Fibroblast of lung (primary cell): ENCODE data around the gene MYH13. TPM values are rescaled to one million over a fixed set of nuclear protein-coding genes. Genes with fewer than 3 reads are reported as not detected.
"Not testable (repeated sequence)": the region's sequence is repeated elsewhere in the genome, so short reads cannot be mapped to it uniquely, and the experiment has no call there.

Experiments
- DNase-seq, 2 donors: peaks; one replicate each; pipeline versions ENCODE4 v3.0.0 to v3.0.0-alpha.2; 2010; ENCODE audit warnings: low read depth in 2 of 2
- H2AFZ ChIP-seq: 2 replicates; pipeline ENCODE4 v1.5.1; 2012; ENCODE audit warnings: low read length, control low read depth, inconsistent platforms
- H3K27ac ChIP-seq: 2 replicates; pipeline ENCODE4 v1.5.1; 2011; ENCODE audit warnings: low read length, control low read depth; ENCODE audit not compliant: insufficient read depth
- H3K27me3 ChIP-seq: 2 replicates; pipeline ENCODE4 v1.5.1; 2011; ENCODE audit warnings: mild to moderate bottlenecking, low read length; ENCODE audit not compliant: control insufficient read depth, insufficient read depth
- H3K36me3 ChIP-seq: 2 replicates; pipeline ENCODE4 v1.5.1; 2011; ENCODE audit warnings: low read length; ENCODE audit not compliant: control insufficient read depth, insufficient read depth
- H3K4me1 ChIP-seq: 2 replicates; pipeline ENCODE4 v1.5.1; 2011; ENCODE audit warnings: low read length; ENCODE audit not compliant: control insufficient read depth, insufficient read depth; ENCODE audit errors: extremely low read depth
- H3K4me2 ChIP-seq: 2 replicates; pipeline ENCODE4 v1.5.1; 2011; ENCODE audit warnings: low read length, control low read depth; ENCODE audit not compliant: insufficient read depth; ENCODE audit errors: extremely low read depth
- H3K4me3 ChIP-seq, 4 experiments: fragments of 200-600 bp in 1 of 4; sonication (generic) in 1 of 4; replicated peaks in 1 of 4; 2 replicates each; pipeline ENCODE4 v1.5.1; 2011 to 2016; ENCODE audit warnings: low read length in 4 of 4, low read depth in 3 of 4, mild to moderate bottlenecking in 3 of 4, control low read depth in 2 of 4, inconsistent platforms in 1 of 4, mixed read lengths in 1 of 4; ENCODE audit not compliant: insufficient read depth in 1 of 4; ENCODE audit errors: control extremely low read depth in 1 of 4
- H3K79me2 ChIP-seq: 2 replicates; pipeline ENCODE4 v1.5.1; 2012; ENCODE audit warnings: mild to moderate bottlenecking, low read length, inconsistent platforms; ENCODE audit not compliant: control insufficient read depth, insufficient read depth
- H3K9ac ChIP-seq: 2 replicates; pipeline ENCODE4 v1.5.1; 2011; ENCODE audit warnings: mild to moderate bottlenecking, low read length, control low read depth; ENCODE audit not compliant: insufficient read depth
- H3K9me3 ChIP-seq: 2 replicates; pipeline ENCODE4 v1.5.1; 2012; ENCODE audit warnings: low read depth, low read length; ENCODE audit not compliant: control insufficient read depth, insufficient read depth
- H4K20me1 ChIP-seq: 2 replicates; pipeline ENCODE4 v1.5.1; 2011; ENCODE audit warnings: low read length; ENCODE audit not compliant: control insufficient read depth, insufficient read depth; ENCODE audit errors: extremely low read depth
- EZH2 ChIP-seq: IDR thresholded peaks from 2 replicates; pipeline ENCODE4 v1.5.1; 2012; ENCODE audit warnings: low read length, control low read depth, mild to moderate bottlenecking; ENCODE audit errors: missing control alignments
- polyA plus RNA-seq, 2 donors: library from polyadenylated mRNA; depleted of rRNA in 1 of 2; stranded (reverse) in 1 of 2; unstranded in 1 of 2; fragments of >200 nt; gene quantifications; 2 replicates each; pipeline ENCODE4 v1.2.1, GENCODE V29; 2011 to 2012; ENCODE audit warnings: missing spikeins in 1 of 2
- total RNA-seq: library from RNA; depleted of rRNA; stranded (reverse); fragments of >200 nt; gene quantifications from 2 replicates; pipeline ENCODE4 v1.2.1, GENCODE V29; 2014
- TF ChIP-seq, protein P1 (sequence below), 2 donors: IDR thresholded peaks in 1 of 2; conservative IDR thresholded peaks in 1 of 2; 1 replicate in 1 of 2; 2 replicates in 1 of 2; pipeline ENCODE4 v1.5.1; 2011 to 2012; ENCODE audit warnings: low read length in 2 of 2, control low read depth in 1 of 2, inconsistent platforms in 1 of 2, low read depth in 1 of 2, mild to moderate bottlenecking in 1 of 2

The MYH13 gene
- total and polyA plus RNA-seq, 2 donors (not counting 1 experiment from before 2014, with no cell fraction given): not detected

DNA sequence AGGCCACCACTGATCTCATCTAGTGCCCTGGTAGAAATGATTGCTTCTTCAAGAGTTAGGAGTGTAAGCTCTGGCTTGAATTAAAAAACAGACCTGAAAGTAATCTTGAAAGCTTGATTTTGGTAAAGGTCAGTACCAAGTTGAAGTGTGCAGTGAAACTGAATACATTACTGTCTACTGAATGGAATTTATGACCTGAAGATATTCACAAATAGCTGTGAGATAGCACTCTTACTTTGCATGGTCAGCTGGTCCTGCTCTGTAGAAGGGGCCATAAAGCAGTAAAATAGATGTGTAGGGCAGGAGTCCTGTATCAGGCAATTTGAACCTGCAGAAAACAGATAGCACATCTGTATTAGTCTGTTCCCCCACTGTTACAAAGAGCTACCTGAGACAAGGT is 78.6 kb downstream of the MYH13 start:
- no peak overlapping the region for H2AFZ ChIP-seq
- H3K27me3 ChIP-seq: no peaks in the 10 kb centered on the region
- no peak overlapping the region for H3K27ac ChIP-seq
- no peak overlapping the region for H3K9ac ChIP-seq
- DNase-seq: no peak
- H3K36me3 ChIP-seq: no peaks in the 10 kb centered on the region
- no peak overlapping the region for H3K4me3 ChIP-seq
- H3K79me2 ChIP-seq: no peaks in the 10 kb centered on the region
- no peaks in the 10 kb centered on the region for H3K4me1 ChIP-seq
- no peak for TF ChIP-seq EZH2
- TF ChIP-seq, protein P1, sequence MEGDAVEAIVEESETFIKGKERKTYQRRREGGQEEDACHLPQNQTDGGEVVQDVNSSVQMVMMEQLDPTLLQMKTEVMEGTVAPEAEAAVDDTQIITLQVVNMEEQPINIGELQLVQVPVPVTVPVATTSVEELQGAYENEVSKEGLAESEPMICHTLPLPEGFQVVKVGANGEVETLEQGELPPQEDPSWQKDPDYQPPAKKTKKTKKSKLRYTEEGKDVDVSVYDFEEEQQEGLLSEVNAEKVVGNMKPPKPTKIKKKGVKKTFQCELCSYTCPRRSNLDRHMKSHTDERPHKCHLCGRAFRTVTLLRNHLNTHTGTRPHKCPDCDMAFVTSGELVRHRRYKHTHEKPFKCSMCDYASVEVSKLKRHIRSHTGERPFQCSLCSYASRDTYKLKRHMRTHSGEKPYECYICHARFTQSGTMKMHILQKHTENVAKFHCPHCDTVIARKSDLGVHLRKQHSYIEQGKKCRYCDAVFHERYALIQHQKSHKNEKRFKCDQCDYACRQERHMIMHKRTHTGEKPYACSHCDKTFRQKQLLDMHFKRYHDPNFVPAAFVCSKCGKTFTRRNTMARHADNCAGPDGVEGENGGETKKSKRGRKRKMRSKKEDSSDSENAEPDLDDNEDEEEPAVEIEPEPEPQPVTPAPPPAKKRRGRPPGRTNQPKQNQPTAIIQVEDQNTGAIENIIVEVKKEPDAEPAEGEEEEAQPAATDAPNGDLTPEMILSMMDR (conservative IDR thresholded peaks at IDR 0.05 in 1 of 2, IDR thresholded peaks at IDR 0.05 in 1 of 2; ENCODE audit: low read depth in 1 of 2, low read length in 2 of 2): no peak
- H3K4me2 ChIP-seq: no peak overlapping the region
- H3K9me3 ChIP-seq: no peaks in the 10 kb centered on the region
- no peaks in the 10 kb centered on the region for H4K20me1 ChIP-seq

DNA sequence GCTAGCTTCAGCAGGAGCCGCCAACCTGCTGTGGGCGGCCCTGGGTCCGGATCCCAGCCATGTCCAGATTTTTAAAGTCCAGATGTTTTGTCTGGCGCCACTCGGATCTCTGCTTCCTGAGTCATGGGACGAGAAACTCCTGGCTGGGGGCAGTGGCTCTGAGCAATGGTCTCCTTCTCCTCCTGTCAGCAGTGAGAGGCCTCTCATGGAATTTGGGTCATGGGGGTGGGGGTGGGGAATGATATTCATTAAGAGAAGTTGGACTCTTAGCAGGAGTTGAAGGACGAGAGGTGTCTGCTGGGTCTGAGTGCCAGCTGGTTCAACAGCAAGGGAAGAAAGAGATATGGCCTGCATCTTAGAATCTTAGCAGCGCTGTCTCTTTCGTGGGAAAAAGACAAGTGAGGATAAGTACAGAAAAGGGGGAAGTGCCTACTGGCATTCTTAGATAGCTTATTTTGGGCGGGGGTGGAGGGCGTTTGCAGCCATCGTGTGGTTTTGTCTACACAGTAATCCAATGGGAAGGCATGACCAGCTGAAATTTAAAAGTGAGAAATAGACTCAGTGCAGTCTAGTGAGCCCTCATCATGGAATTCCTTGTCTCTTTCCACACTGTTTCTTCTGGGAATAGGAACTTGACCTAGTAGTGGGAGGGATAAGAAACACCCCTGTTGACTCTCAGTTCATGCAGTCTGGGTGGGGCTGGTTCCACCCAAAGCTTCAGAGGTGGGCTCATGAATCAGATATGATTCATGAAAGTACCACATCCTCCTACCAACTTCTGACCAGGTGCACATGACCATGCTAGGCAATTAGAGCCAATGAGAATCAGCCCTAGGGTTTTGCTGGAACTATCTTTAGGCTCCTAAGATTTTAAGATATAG is 80.5 kb downstream of the MYH13 start:
- H3K9ac ChIP-seq: no peak overlapping the region
- DNase-seq: peak; percentile 1 to 10
- H4K20me1 ChIP-seq: no peaks in the 10 kb centered on the region
- H3K4me1 ChIP-seq: no peaks in the 10 kb centered on the region
- H3K27me3 ChIP-seq: no peaks in the 10 kb centered on the region
- H3K79me2 ChIP-seq: no peaks in the 10 kb centered on the region
- TF ChIP-seq, protein P1 (conservative IDR thresholded peaks at IDR 0.05 in 1 of 2, IDR thresholded peaks at IDR 0.05 in 1 of 2; ENCODE audit: low read depth in 1 of 2, low read length in 2 of 2): no peak
- no peak for TF ChIP-seq EZH2
- no peaks in the 10 kb centered on the region for H3K36me3 ChIP-seq
- no peak overlapping the region for H3K4me2 ChIP-seq
- H3K27ac ChIP-seq: no peak overlapping the region
- no peaks in the 10 kb centered on the region for H3K9me3 ChIP-seq
- no peak overlapping the region for H3K4me3 ChIP-seq
- no peak overlapping the region for H2AFZ ChIP-seq

DNA sequence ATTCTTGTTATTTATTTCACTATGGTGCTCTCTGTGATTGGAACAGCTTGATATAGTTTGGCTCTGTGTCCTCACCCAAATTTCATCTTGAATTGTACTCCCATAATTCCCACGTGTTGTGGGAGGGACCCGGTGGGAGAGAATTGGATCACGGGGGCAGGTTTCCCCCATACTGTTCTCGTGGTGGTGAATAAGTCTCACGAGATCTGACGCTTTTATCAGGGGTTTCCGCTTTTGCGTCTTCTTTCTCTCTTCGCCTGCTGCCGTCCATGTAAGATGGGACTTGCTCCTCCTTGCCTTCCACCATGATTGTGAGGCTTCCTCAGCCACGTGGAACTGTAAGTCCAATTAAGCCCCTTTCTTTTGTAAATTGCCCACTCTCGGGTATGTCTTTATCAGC is 81.2 kb downstream of the MYH13 start:
- not testable (repeated sequence) for DNase-seq, H3K27me3 ChIP-seq, H4K20me1 ChIP-seq, H3K9ac ChIP-seq, H2AFZ ChIP-seq, H3K9me3 ChIP-seq, H3K4me2 ChIP-seq, H3K4me3 ChIP-seq, H3K27ac ChIP-seq, H3K79me2 ChIP-seq, H3K36me3 ChIP-seq, H3K4me1 ChIP-seq
